ENCODE data around the gene TEX22.

DNA sequence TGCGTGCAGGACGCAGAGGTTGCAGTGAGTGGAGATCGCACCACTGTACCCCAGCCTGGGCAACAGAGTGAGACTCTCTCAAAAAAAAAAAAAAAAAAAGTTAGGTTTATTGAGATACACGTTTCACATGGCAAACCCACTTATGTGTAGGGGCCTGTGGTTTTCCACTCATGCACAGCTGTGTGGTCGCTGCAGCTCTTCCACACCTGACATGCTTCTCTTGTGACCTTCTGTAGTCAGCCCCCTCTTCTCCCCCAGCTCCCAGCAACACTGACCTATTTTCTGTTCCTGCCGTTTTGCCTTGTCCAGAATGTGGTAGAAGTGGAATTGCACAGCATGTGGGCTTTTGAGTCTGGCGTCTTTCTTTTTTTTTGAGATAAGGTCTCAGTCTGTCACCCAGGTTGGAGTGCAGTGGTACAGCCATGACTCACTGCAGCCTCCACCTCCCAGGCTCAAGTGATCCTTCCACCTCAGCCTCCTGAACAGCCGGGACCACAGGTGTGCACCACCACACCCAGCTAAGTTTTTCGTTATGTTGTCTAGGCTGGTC, 29.7 kb downstream of the TEX22 start:
- TF ChIP-seq, protein P1, sequence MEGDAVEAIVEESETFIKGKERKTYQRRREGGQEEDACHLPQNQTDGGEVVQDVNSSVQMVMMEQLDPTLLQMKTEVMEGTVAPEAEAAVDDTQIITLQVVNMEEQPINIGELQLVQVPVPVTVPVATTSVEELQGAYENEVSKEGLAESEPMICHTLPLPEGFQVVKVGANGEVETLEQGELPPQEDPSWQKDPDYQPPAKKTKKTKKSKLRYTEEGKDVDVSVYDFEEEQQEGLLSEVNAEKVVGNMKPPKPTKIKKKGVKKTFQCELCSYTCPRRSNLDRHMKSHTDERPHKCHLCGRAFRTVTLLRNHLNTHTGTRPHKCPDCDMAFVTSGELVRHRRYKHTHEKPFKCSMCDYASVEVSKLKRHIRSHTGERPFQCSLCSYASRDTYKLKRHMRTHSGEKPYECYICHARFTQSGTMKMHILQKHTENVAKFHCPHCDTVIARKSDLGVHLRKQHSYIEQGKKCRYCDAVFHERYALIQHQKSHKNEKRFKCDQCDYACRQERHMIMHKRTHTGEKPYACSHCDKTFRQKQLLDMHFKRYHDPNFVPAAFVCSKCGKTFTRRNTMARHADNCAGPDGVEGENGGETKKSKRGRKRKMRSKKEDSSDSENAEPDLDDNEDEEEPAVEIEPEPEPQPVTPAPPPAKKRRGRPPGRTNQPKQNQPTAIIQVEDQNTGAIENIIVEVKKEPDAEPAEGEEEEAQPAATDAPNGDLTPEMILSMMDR (IDR thresholded peaks at IDR 0.05) = no peak
- TF ChIP-seq EP300 (IDR thresholded peaks at IDR 0.05; ENCODE audit: low read depth) = no peak
